Right renal cortex interstitium (tissue), 3 donors: ENCODE data around the gene XYLT1. TPM values are rescaled to one million over a fixed set of nuclear protein-coding genes. Genes with fewer than 3 reads are reported as not detected.

Source experiments
- DNase-seq, 3 donors: peaks; one replicate each; pipeline ENCODE4 v3.0.0-alpha.2; 2013; ENCODE audit warnings: low read depth in 3 of 3, low spot score in 2 of 3
- polyA plus RNA-seq, 3 donors: library from polyadenylated mRNA; unstranded; fragments of 120-200 nt; gene quantifications; one replicate each; pipeline ENCODE4 v1.2.1, GENCODE V29; 2013; ENCODE audit not compliant: insufficient read length in 3 of 3

XYLT1 gene
- polyA plus RNA-seq, 3 donors = 7.4 to 8.5 (median 8.1) TPM

DNA sequence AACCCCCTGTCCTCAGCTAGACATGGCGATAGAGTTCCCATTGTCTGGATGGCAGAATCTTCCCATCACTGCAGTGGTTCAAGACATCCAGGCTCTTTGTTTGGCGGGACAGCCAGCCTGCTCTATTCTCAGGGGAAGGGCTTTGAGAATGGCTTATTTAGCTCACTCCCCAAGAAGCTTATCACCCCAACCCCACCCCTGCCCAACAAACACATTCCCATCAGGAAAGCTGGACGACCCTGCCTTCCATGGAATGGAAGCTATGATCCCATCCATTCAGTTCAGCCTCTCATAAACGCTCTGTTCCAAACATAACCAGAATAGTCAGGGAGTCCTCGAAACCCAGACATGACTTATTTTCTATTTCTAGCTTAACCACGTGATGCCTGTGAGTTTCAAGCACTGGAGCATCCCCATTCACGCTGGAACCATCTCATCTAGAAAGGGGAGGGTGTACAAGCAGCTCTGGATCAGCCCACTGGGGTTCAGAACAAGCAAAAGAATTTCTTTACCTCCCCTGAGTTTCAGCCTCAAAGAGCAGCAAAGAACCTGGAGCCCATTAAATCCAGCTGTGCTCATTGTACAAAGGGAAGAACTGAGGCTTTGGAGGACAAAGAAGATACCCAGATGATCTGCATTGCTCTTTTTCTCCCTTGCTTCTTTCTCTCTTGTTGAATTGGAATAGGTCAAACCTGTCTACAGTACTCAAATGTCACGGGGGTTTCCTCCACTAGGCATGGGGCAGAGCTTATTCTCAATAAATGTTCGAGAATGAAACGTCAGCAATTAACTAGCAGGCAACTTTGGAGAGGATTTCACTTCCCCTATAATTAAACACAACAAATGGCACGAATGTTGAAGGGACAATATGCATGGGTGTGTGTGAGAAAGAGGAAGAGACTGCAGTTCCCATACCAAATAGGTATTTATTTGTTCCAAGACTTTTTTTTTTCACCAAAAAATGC, 93.1 kb downstream of the XYLT1 start:
- no peak for DNase-seq

- no peak for DNase-seq
These were observed 95.1 kb downstream of the XYLT1 start for GRCh38 chr16:17375461-17376304.

DNA sequence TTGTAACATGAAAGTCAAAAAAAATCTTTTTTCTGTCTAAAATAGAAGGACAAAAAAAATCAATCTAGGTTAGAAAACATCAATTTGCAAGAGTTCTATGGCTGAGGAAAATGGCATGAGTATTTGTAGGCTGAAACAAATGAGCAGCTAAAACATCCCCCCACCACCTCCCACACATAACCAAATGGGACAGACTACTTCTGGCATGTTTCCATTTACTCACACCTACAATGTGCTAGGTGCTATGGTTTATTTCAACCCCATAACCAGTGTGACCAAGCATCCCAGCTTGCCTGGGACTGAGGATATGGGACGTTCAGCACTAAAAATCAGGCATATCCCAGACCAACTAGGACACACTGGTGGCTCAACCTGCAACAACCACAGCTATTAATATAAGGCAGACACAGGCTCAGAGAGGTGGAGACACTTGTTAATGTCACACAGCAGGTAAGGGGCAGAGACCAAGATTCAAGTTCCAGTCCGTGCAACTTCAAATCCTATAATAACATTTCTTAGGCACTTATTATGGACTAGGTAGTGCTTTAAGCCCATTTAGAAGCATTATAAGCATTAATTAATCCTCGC, 96.0 kb downstream of the XYLT1 start:
- DNase-seq = no peak

- DNase-seq = no peak
These were observed 97.2 kb downstream of the XYLT1 start for GRCh38 chr16:17373533-17373932.

DNA sequence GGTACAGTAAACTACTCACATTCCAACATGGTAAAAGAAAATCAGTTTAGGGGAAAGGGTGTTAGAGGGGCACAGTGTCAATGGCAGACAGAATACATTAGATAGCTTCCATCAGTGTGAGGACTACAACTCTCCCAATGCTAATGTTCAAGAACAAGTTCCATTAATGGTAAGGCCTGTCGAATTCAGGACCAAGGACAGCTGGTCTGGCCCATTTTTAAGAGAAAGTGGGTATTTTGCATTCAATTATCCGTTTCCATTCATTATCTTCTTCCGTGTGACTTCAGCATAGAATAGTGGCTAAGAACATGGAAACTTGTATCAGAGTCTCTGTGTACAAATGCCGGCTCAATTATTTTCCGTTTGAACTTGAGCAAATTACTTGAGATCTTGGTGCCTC, 98.4 kb downstream of the XYLT1 start:
- DNase-seq = no peak

GRCh38 chr16:17371299-17371698, 99.5 kb downstream of the XYLT1 start:
- DNase-seq = no peak

- no peak for DNase-seq
These were observed 100.0 kb downstream of the XYLT1 start for GRCh38 chr16:17370731-17371285.

- DNase-seq = no peak
These were observed 100.5 kb downstream of the XYLT1 start for GRCh38 chr16:17370223-17370707.

DNA sequence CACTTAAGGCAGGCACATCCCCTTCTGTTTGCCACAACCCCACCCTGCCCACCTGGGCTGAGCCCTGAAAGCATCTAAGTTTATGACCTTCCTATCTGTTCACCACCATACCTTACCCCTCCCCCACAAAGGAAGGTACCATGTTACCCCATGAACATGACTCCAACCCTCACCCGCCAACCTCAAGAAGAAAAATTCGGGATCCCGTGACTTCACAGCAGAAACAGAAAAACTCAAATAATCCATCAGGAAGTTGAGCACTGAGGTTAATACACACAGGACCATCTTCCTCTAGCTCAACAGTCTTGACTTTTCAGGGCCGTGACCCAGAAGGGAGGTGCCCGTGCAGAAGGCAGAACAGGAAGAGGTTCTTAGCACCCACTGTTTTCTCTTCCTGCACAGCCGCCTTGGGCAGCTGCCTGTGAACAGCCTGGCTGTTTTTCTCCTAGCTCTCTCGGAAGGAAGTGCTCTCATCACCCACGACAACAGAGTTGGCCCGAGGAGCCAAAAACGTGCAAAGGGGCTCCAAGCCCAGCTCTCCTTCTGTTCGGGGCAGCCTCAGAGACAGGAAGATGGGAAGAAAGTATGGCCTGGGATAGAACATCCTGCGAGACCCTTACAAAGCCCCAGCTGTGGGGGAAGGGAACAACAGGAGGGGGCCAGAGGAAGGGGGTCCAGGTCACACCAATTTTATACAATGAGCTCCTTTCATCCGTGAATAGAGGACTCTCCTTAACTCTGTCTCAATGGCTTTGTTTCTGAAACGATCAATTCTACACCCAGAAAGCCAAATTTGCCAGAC, 101.1 kb downstream of the XYLT1 start:
- DNase-seq = no peak

DNA sequence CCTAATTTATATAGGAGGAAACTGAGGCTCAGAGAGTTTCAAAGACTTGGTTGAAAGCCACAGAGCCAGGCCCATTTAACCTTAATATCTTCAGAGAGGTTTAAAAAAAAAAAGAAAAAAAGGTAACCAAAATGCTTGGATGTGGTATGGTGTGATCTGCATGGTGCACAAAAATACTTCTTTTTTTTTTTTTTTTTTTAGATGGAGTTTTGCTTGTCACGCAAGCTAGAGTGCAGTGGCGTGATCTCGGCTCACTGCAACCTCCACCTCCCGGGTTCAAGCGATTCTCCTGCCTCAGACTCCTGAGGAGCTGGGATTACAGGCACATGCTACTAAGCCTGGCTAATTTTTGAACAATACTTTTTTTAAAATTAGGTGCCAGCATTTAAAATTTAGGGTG, 101.8 kb downstream of the XYLT1 start:
- DNase-seq = no peak

- no peak for DNase-seq
These were observed 102.3 kb downstream of the XYLT1 start for GRCh38 chr16:17368446-17368845.

GRCh38 chr16:17367923-17368322, 102.8 kb downstream of the XYLT1 start:
- DNase-seq = no peak

DNA sequence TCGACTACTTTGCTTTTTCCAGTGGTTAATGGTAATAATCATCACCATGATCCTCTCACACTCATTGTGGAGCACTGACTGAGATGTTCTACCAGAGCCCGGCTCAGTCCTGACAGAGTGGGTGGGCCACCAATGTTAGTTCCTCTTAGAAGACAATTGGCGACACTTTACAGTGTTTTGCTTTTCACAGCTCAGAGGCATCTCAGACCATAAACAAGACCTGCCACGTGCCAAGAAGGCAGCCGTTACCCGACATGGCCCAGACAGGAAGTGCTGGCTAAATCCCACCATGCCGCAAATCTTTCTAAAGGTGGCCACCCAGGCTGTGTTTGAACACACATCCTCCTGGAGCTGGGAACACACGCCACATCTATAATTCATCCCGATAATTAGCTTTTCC, 103.7 kb downstream of the XYLT1 start:
- DNase-seq = no peak

DNA sequence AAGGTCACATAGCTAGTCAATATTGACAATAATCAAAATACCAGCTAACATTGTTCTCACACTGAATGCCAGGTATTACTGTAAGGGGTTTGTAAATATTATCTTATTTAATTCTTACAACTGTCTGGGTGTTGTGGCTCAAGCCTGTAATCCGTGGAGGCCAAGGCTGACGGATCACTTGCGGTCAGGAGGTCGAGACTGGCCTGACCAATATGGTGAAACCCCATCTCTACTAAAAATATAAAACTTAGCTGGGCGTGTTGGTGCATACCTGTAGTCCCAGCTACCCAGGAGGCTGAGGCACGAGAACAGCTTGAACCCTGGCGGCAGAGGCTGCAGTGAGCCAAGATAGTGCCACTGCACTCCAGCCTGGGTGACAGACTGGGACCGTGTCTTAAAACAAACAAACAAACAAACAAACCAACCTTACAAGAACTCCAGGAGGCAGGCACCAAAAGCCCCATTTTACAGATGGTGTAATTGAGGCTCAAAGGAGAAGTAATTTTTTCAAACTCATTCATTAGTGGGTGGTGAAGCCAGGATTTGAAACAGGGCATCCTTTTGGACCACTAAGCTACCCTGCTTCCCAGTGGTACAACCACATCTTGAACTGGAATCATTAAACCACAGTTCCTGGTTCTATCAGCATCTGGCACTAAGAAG, 104.3 kb downstream of the XYLT1 start:
- no peak for DNase-seq

DNA sequence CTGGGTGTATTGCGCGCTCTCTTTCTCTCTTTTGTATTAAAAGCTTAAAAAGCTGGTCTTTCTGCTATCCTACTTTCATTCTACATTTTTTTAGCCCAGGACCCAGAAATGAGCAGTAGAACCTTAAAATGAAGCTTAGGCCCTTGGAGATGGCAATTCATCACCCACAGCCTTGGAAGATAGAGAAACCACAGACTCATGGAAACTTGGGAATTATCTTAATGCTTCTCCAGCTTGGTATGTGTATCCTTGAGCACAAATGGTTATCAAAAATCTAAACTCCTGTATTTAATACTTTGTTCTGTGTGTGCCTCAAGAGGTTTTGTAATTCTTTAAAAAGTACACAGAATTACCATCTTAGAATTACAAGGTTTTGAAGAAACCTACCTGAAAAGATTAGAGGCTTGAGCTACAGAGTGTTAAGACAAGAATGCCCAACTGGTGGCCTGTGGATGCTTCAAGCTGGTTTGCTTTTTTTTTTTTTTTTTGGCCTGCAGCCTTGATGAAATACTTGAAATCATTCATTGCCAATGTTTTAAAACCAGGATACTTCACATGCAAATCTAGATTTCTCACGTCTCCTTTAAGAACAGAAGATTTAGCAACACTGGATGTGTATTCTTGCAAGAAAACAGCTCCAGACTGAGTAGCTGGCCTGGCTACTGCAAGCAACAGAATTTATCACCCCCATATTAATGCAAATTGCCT, 105.0 kb downstream of the XYLT1 start:
- no peak for DNase-seq

DNA sequence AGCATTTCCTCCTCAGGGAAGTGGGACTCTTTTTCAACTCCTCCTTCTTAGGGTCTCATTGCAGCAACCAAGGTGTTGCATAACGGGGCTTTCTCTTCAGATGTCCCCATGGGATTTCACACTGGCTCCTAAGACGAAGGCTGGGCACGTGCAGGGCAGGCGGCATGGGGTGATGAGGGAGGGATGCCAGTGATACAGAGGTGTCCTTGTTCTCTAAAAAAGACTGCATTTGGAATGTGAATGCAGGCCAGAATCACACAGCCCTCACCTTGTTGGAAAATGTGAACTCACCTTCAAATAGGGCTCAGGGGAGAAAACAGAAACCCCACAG, 105.6 kb downstream of the XYLT1 start:
- no peak for DNase-seq

DNA sequence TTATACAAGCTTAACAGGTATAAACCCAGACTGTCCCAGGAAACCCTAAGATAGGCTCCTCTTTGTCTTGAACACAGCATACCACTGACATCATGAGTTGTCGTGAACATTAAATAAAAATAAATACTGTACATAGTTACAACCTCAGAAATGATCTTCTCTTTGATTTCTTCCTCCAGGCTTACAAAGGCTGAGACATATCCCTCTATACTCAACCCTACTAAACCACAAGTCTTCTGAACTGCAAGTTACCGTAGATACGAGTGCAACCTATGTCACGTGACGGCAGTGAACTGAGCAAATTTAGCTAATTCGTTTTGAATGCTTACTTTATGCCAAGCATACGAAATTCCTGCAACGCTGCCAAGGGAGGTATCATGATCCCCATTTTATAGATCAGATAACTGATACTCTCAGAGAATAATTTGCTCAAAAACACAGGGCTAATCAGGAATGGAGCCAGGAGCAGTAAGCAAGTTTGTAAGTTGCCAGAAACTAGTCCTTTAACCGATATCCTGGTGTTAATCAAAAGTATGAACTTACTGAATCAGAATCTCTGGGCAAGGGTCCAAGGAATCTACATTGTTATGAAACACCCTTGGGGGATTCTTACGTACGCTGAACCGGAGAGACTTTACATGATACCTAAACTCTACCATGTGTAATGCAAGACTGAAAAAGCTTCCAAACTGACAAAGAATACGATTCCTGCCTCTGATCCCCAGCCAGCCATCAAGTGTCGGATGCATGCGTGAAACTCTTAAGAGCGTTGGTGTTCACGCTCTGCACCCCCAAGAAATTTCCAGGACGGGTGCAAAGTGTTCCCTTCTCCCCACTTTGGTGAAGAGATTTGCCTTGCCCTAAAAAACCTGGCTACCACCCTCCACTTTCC, 106.2 kb downstream of the XYLT1 start:
- DNase-seq = no peak

- no peak for DNase-seq
These were observed 107.8 kb downstream of the XYLT1 start for GRCh38 chr16:17362946-17363345.
